ENCODE results near the gene TMEM222.

The TMEM222 gene

GRCh38 chr1:27301582-27302199, 20.3 kb upstream of the TMEM222 start:
- TF ChIP-seq, protein P1, sequence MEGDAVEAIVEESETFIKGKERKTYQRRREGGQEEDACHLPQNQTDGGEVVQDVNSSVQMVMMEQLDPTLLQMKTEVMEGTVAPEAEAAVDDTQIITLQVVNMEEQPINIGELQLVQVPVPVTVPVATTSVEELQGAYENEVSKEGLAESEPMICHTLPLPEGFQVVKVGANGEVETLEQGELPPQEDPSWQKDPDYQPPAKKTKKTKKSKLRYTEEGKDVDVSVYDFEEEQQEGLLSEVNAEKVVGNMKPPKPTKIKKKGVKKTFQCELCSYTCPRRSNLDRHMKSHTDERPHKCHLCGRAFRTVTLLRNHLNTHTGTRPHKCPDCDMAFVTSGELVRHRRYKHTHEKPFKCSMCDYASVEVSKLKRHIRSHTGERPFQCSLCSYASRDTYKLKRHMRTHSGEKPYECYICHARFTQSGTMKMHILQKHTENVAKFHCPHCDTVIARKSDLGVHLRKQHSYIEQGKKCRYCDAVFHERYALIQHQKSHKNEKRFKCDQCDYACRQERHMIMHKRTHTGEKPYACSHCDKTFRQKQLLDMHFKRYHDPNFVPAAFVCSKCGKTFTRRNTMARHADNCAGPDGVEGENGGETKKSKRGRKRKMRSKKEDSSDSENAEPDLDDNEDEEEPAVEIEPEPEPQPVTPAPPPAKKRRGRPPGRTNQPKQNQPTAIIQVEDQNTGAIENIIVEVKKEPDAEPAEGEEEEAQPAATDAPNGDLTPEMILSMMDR (IDR thresholded peaks at IDR 0.05; ENCODE audit: insufficient read depth, low read length, poor library complexity, severe bottlenecking): no peak
- no peak for TF ChIP-seq EZH2phosphoT487 (conservative IDR thresholded peaks at IDR 0.05; ENCODE audit: low read length)
- H3K4me2 ChIP-seq (ENCODE audit: low read depth, low read length, poor library complexity, severe bottlenecking): no peak overlapping the region
- no peak overlapping the region for H3K4me3 ChIP-seq (ENCODE audit: insufficient read depth, low read length, poor library complexity, severe bottlenecking)
- H3K36me3 ChIP-seq (ENCODE audit: low read length): no peaks in the 10 kb centered on the region; the same call in 1 of the 2 replicates
- no peaks in the 10 kb centered on the region for H3K9me3 ChIP-seq (ENCODE audit: insufficient read depth, low read length)
- no peaks in the 10 kb centered on the region for H3K9me2 ChIP-seq (replicated peaks; ENCODE audit: insufficient read depth, low read length)
- H3K27me3 ChIP-seq (ENCODE audit: low read length): no peaks in the 10 kb centered on the region
- H4K20me1 ChIP-seq (ENCODE audit: low read depth, low read length): no peaks in the 10 kb centered on the region
- H3K27ac ChIP-seq (ENCODE audit: low read depth, low read length): no peak overlapping the region
- H3F3A ChIP-seq (ENCODE audit: insufficient read depth): no peaks in the 10 kb centered on the region
- H3K9ac ChIP-seq (ENCODE audit: low read length): no peak overlapping the region
- no peak overlapping the region for H2AFZ ChIP-seq (ENCODE audit: low read depth, low read length, severe bottlenecking)
- H3K79me2 ChIP-seq (ENCODE audit: insufficient read depth, low read length): no peaks in the 10 kb centered on the region

GRCh38 chr1:27302612-27303011, 19.4 kb upstream of the TMEM222 start:
- Histone ChIP-seq H3K4me3 (ENCODE audit: insufficient read depth, low read length, poor library complexity, severe bottlenecking) (no peak overlapping the region), H3K79me2 (ENCODE audit: insufficient read depth, low read length) (no peaks in the 10 kb centered on the region), H3K9ac (ENCODE audit: low read length) (no peak overlapping the region), H3K9me3 (ENCODE audit: insufficient read depth, low read length) (no peaks in the 10 kb centered on the region), H3K4me2 (ENCODE audit: low read depth, low read length, poor library complexity, severe bottlenecking) (no peak overlapping the region), H3K27ac (ENCODE audit: low read depth, low read length) (no peak overlapping the region), H4K20me1 (ENCODE audit: low read depth, low read length) (no peaks in the 10 kb centered on the region), H3K27me3 (ENCODE audit: low read length) (no peaks in the 10 kb centered on the region), H3K36me3 (ENCODE audit: low read length) (no peaks in the 10 kb centered on the region), H3K9me2 (replicated peaks; ENCODE audit: insufficient read depth, low read length) (no peaks in the 10 kb centered on the region), H2AFZ (ENCODE audit: low read depth, low read length, severe bottlenecking) (no peak overlapping the region), H3F3A (ENCODE audit: insufficient read depth) (no peaks in the 10 kb centered on the region)
- no peak for TF ChIP-seq EZH2phosphoT487 (conservative IDR thresholded peaks at IDR 0.05; ENCODE audit: low read length)
- TF ChIP-seq, protein P1 (IDR thresholded peaks at IDR 0.05; ENCODE audit: insufficient read depth, low read length, poor library complexity, severe bottlenecking): no peak

GRCh38 chr1:27303509-27303908, 18.5 kb upstream of the TMEM222 start:
- H3K4me3 ChIP-seq (ENCODE audit: insufficient read depth, low read length, poor library complexity, severe bottlenecking): no peak overlapping the region
- H3K4me2 ChIP-seq (ENCODE audit: low read depth, low read length, poor library complexity, severe bottlenecking): no peak overlapping the region
- no peaks in the 10 kb centered on the region for H3K79me2 ChIP-seq (ENCODE audit: insufficient read depth, low read length)
- no peaks in the 10 kb centered on the region for H3F3A ChIP-seq (ENCODE audit: insufficient read depth)
- H3K27ac ChIP-seq (ENCODE audit: low read depth, low read length): no peak overlapping the region
- H3K9me3 ChIP-seq (ENCODE audit: insufficient read depth, low read length): no peaks in the 10 kb centered on the region
- H2AFZ ChIP-seq (ENCODE audit: low read depth, low read length, severe bottlenecking): no peak overlapping the region
- no peaks in the 10 kb centered on the region for H3K9me2 ChIP-seq (replicated peaks; ENCODE audit: insufficient read depth, low read length)
- no peaks in the 10 kb centered on the region for H3K36me3 ChIP-seq (ENCODE audit: low read length)
- no peaks in the 10 kb centered on the region for H4K20me1 ChIP-seq (ENCODE audit: low read depth, low read length)
- TF ChIP-seq, protein P1 (IDR thresholded peaks at IDR 0.05; ENCODE audit: insufficient read depth, low read length, poor library complexity, severe bottlenecking): no peak
- TF ChIP-seq EZH2phosphoT487 (conservative IDR thresholded peaks at IDR 0.05; ENCODE audit: low read length): no peak
- no peaks in the 10 kb centered on the region for H3K27me3 ChIP-seq (ENCODE audit: low read length)
- H3K9ac ChIP-seq (ENCODE audit: low read length): no peak overlapping the region
